DND-41 (cell line): ENCODE data around the gene IGFL3.
"Not testable (repeated sequence)": the region's sequence is repeated elsewhere in the genome, so short reads cannot be mapped to it uniquely, and the experiment has no call there.

ENCODE experiments used
- ATAC-seq: fragments of 200-7000 bp; cut with Tn5 transposase; 3 replicates; pipeline ENCODE4 v1.9.1; 2021; ENCODE audit warnings: low read depth; ENCODE audit not compliant: insufficient read depth
- DNase-seq: peaks from one replicate; pipeline ENCODE4 v3.0.0-alpha.2; 2020
- H2AFZ ChIP-seq: 2 replicates; pipeline ENCODE4 v1.6.0; 2012; ENCODE audit warnings: low read depth, low read length
- H3K27ac ChIP-seq: 2 replicates; pipeline ENCODE4 v1.5.1; 2012; ENCODE audit warnings: low read length, inconsistent platforms
- H3K27me3 ChIP-seq: fragments of 200-600 bp; sonication (generic); 2 replicates; pipeline ENCODE4 v1.6.0; 2012; ENCODE audit warnings: low read length, mild to moderate bottlenecking, inconsistent platforms; ENCODE audit not compliant: insufficient read depth, poor library complexity
- H3K36me3 ChIP-seq: 2 replicates; pipeline ENCODE4 v1.5.1; 2012; ENCODE audit warnings: low read length, inconsistent platforms; ENCODE audit not compliant: insufficient read depth
- H3K4me1 ChIP-seq: 2 replicates; pipeline ENCODE4 v1.5.1; 2012; ENCODE audit warnings: mild to moderate bottlenecking, low read length; ENCODE audit not compliant: insufficient read depth
- H3K4me2 ChIP-seq: 2 replicates; pipeline ENCODE4 v1.6.0; 2012; ENCODE audit warnings: mild to moderate bottlenecking, moderate library complexity, low read length, inconsistent platforms; ENCODE audit not compliant: insufficient read depth
- H3K4me3 ChIP-seq, 2 experiments: fragments of 200-600 bp in 1 of 2; shearing (Covaris generic) in 1 of 2; 2 replicates each; pipeline ENCODE4 v1.5.1; 2012 to 2016; ENCODE audit warnings: inconsistent platforms in 2 of 2, low read length in 2 of 2, mild to moderate bottlenecking in 2 of 2, low read depth in 1 of 2, moderate library complexity in 1 of 2
- H3K79me2 ChIP-seq: 2 replicates; pipeline ENCODE4 v1.6.0; 2012; ENCODE audit warnings: low read length, inconsistent platforms; ENCODE audit not compliant: insufficient read depth
- H3K9ac ChIP-seq: 2 replicates; pipeline ENCODE4 v1.6.0; 2012; ENCODE audit warnings: low read depth, mild to moderate bottlenecking, inconsistent platforms, low read length, moderate library complexity
- H3K9me3 ChIP-seq: 2 replicates; pipeline ENCODE4 v1.5.1; 2012; ENCODE audit warnings: low read length, moderate library complexity, mild to moderate bottlenecking, inconsistent platforms; ENCODE audit not compliant: insufficient read depth, severe bottlenecking
- H4K20me1 ChIP-seq: 2 replicates; pipeline ENCODE4 v1.6.0; 2012; ENCODE audit warnings: low read length; ENCODE audit not compliant: insufficient read depth
- EZH2 ChIP-seq: IDR thresholded peaks from 3 replicates; pipeline ENCODE4 v1.6.1; 2012; ENCODE audit warnings: borderline replicate concordance, low read depth, mild to moderate bottlenecking, moderate library complexity, low read length, inconsistent platforms; ENCODE audit not compliant: severe bottlenecking
- TF ChIP-seq, protein P1 (sequence below): IDR thresholded peaks from 2 replicates; pipeline ENCODE4 v1.5.1; 2012; ENCODE audit warnings: borderline replicate concordance, low read length, moderate library complexity, mild to moderate bottlenecking; ENCODE audit not compliant: poor library complexity, severe bottlenecking; ENCODE audit errors: extremely low read depth

IGFL3 gene

GRCh38 chr19:46078573-46079332 lies 45.7 kb downstream of the IGFL3 start:
- TF ChIP-seq, protein P1, sequence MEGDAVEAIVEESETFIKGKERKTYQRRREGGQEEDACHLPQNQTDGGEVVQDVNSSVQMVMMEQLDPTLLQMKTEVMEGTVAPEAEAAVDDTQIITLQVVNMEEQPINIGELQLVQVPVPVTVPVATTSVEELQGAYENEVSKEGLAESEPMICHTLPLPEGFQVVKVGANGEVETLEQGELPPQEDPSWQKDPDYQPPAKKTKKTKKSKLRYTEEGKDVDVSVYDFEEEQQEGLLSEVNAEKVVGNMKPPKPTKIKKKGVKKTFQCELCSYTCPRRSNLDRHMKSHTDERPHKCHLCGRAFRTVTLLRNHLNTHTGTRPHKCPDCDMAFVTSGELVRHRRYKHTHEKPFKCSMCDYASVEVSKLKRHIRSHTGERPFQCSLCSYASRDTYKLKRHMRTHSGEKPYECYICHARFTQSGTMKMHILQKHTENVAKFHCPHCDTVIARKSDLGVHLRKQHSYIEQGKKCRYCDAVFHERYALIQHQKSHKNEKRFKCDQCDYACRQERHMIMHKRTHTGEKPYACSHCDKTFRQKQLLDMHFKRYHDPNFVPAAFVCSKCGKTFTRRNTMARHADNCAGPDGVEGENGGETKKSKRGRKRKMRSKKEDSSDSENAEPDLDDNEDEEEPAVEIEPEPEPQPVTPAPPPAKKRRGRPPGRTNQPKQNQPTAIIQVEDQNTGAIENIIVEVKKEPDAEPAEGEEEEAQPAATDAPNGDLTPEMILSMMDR: peak; percentile 68
- ATAC-seq, H3K9ac ChIP-seq, H3K4me3 ChIP-seq, H3K36me3 ChIP-seq, H4K20me1 ChIP-seq, H3K27ac ChIP-seq, H3K4me1 ChIP-seq, H3K4me2 ChIP-seq, H3K79me2 ChIP-seq, H3K9me3 ChIP-seq, H2AFZ ChIP-seq: not testable (repeated sequence)
- DNase-seq: peak; percentile 18
- peaks cover 13% of the 10 kb centered on the region for H3K27me3 ChIP-seq

GRCh38 chr19:46077815-46078167 lies 46.7 kb downstream of the IGFL3 start:
- Histone ChIP-seq H3K9me3 (no peaks in the 10 kb centered on the region), H3K4me1 (no peaks in the 10 kb centered on the region), H3K36me3 (no peaks in the 10 kb centered on the region), H2AFZ (no peak overlapping the region), H3K79me2 (no peaks in the 10 kb centered on the region), H3K27me3 (peaks cover 20% of the 10 kb centered on the region), H3K4me2 (no peak overlapping the region), H3K4me3 (no peak overlapping the region), H3K27ac (no peak overlapping the region), H4K20me1 (no peaks in the 10 kb centered on the region), H3K9ac (no peak overlapping the region)
- no peak for DNase-seq
- no peak for ATAC-seq
- no peak for TF ChIP-seq EZH2
- TF ChIP-seq, protein P1: no peak

GRCh38 chr19:46076951-46077814 lies 47.3 kb downstream of the IGFL3 start:
- no peak overlapping the region for H3K4me3 ChIP-seq
- H3K9ac ChIP-seq: no peak overlapping the region
- no peaks in the 10 kb centered on the region for H3K4me1 ChIP-seq
- DNase-seq (peak; percentile 12), ATAC-seq (no peak)
- H3K4me2 ChIP-seq: no peak overlapping the region
- TF ChIP-seq EZH2: no peak
- TF ChIP-seq, protein P1: peak; percentile 51
- no peaks in the 10 kb centered on the region for H3K9me3 ChIP-seq
- H3K79me2 ChIP-seq: no peaks in the 10 kb centered on the region
- H3K36me3 ChIP-seq: no peaks in the 10 kb centered on the region
- no peak overlapping the region for H2AFZ ChIP-seq
- no peaks in the 10 kb centered on the region for H4K20me1 ChIP-seq
- H3K27ac ChIP-seq: no peak overlapping the region
- peaks cover 25% of the 10 kb centered on the region for H3K27me3 ChIP-seq
